Fibroblast of the aortic adventitia (primary cell): ENCODE measurements around the gene TRIM9. TPM values are rescaled to one million over a fixed set of nuclear protein-coding genes. Genes with fewer than 3 reads are reported as not detected.

ENCODE experiments used
- DNase-seq: peaks from one replicate; pipeline ENCODE4 v3.0.0-alpha.2; 2010; ENCODE audit warnings: low read depth
- H3K4me3 ChIP-seq: 2 replicates; pipeline ENCODE4 v1.5.1; 2011; ENCODE audit warnings: low read depth, mild to moderate bottlenecking, control low read depth, low read length, moderate library complexity
- CTCF ChIP-seq: IDR thresholded peaks from 2 replicates; pipeline ENCODE4 v1.5.1; 2011; ENCODE audit warnings: mild to moderate bottlenecking, low read length, control low read depth, inconsistent platforms; ENCODE audit not compliant: insufficient read depth
- total RNA-seq: library from RNA; depleted of rRNA; stranded (reverse); fragments of >200 nt; gene quantifications from 2 replicates; pipeline ENCODE4 v1.2.3, GENCODE V29; 2012; ENCODE audit warnings: low replicate concordance

The TRIM9 gene
- total RNA-seq, 1 donor: 1.6 TPM

- no peak for DNase-seq
- no peak for TF ChIP-seq CTCF
- no peak overlapping the region for H3K4me3 ChIP-seq
These were observed 9.9 kb downstream of the TRIM9 start for GRCh38 chr14:51084962-51085361.

GRCh38 chr14:51084507-51084906 lies 10.4 kb downstream of the TRIM9 start:
- no peak for DNase-seq
- no peak for TF ChIP-seq CTCF
- H3K4me3 ChIP-seq: no peak overlapping the region

- no peak for TF ChIP-seq CTCF
- DNase-seq: peak; percentile 65
- H3K4me3 ChIP-seq: no peak overlapping the region
These were observed 12.6 kb downstream of the TRIM9 start for GRCh38 chr14:51082349-51082748.

- no peak for DNase-seq
- no peak for TF ChIP-seq CTCF
- H3K4me3 ChIP-seq: no peak overlapping the region
These were observed 13.2 kb downstream of the TRIM9 start for GRCh38 chr14:51081712-51082111.

- no peak for TF ChIP-seq CTCF
- no peak for DNase-seq
- no peak overlapping the region for H3K4me3 ChIP-seq
These were observed 13.7 kb downstream of the TRIM9 start for GRCh38 chr14:51081209-51081608.

GRCh38 chr14:51080645-51081044 lies 14.3 kb downstream of the TRIM9 start:
- DNase-seq: peak; percentile 21
- no peak overlapping the region for H3K4me3 ChIP-seq
- TF ChIP-seq CTCF: no peak

- no peak overlapping the region for H3K4me3 ChIP-seq
- TF ChIP-seq CTCF: no peak
- no peak for DNase-seq
These were observed 15.4 kb downstream of the TRIM9 start for GRCh38 chr14:51079489-51079888.
